PC-3 (cell line): ENCODE measurements around the gene RPL29. TPM values are rescaled to one million over a fixed set of nuclear protein-coding genes. Genes with fewer than 3 reads are reported as not detected.

Experiments
- ATAC-seq: fragments of 200-7000 bp; cut with Tn5 transposase; 2 replicates; pipeline ENCODE4 v1.9.1; 2020; ENCODE audit warnings: mild to moderate bottlenecking, moderate library complexity
- BruUV-seq: library from RNA; stranded (reverse); fragments of 400-500 nt; replicated peaks from 2 replicates; lab custom pipeline; 2021; lab: Mats Ljungman, UMichigan
- CTCF ChIA-PET: fragments of 300-600 bp; sonication (Branson Sonifier 250); formaldehyde crosslinking; loops from one replicate; lab custom pipeline; 2022; ENCODE audit warnings: antibody characterized with exemption; lab: Charles Lee
- POLR2A ChIA-PET: fragments of 300-600 bp; sonication (Branson Sonifier 250); formaldehyde crosslinking; loops from one replicate; lab custom pipeline; 2022; ENCODE audit warnings: antibody characterized with exemption; ENCODE audit not compliant: unreplicated experiment; lab: Charles Lee
- DNase-seq: peaks from one replicate; pipeline ENCODE4 v3.0.0-alpha.2; 2015
- H2AFZ ChIP-seq: fragments of 300-600 bp; sonication (generic); 2 replicates; pipeline ENCODE4 v1.6.0; 2016; ENCODE audit warnings: antibody characterized with exemption, low read length
- H3F3A ChIP-seq: fragments of 300-600 bp; sonication (generic); one replicate; pipeline ENCODE4 v1.6.0; 2017; ENCODE audit warnings: antibody characterized with exemption, low read length, control low read depth, mild to moderate bottlenecking; ENCODE audit not compliant: unreplicated experiment
- H3K27ac ChIP-seq: fragments of 300-600 bp; sonication (generic); 2 replicates; pipeline ENCODE4 v1.5.1; 2016; ENCODE audit warnings: mild to moderate bottlenecking, low read length
- H3K27me3 ChIP-seq: fragments of 300-600 bp; sonication (generic); 2 replicates; pipeline ENCODE4 v1.6.1; 2016; ENCODE audit warnings: low read length, mixed read lengths
- H3K36me3 ChIP-seq: fragments of 300-600 bp; sonication (generic); 2 replicates; pipeline ENCODE4 v1.6.1; 2016; ENCODE audit warnings: low read depth, mixed run types, low read length, mixed read lengths
- H3K4me1 ChIP-seq: fragments of 300-600 bp; sonication (generic); 2 replicates; pipeline ENCODE4 v1.5.1; 2016; ENCODE audit warnings: low read length; ENCODE audit not compliant: insufficient read depth
- H3K4me2 ChIP-seq: fragments of 300-600 bp; sonication (generic); 2 replicates; pipeline ENCODE4 v1.6.0; 2016; ENCODE audit warnings: low read length
- H3K4me3 ChIP-seq: fragments of 300-600 bp; sonication (generic); 2 replicates; pipeline ENCODE4 v1.5.1; 2016; ENCODE audit warnings: mild to moderate bottlenecking, low read length, mixed read lengths
- H3K79me2 ChIP-seq: fragments of 300-600 bp; sonication (generic); 2 replicates; pipeline ENCODE4 v1.6.1; 2017; ENCODE audit warnings: low read length, mixed read lengths
- H3K9ac ChIP-seq: fragments of 300-600 bp; sonication (generic); 2 replicates; pipeline ENCODE4 v1.6.0; 2016; ENCODE audit warnings: mild to moderate bottlenecking, low read length
- H3K9me2 ChIP-seq: fragments of 300-600 bp; sonication (generic); replicated peaks from 2 replicates; pipeline ENCODE4 v1.6.1; 2016; ENCODE audit warnings: mixed run types, low read length, mixed read lengths
- H3K9me3 ChIP-seq: fragments of 300-600 bp; sonication (generic); 2 replicates; pipeline ENCODE4 v1.6.1; 2016; ENCODE audit warnings: low read length, mixed read lengths
- H4K20me1 ChIP-seq: fragments of 300-600 bp; sonication (generic); 2 replicates; pipeline ENCODE4 v1.6.1; 2016; ENCODE audit warnings: low read length, mixed read lengths
- CTCF ChIP-seq: fragments of 300-600 bp; sonication (generic); conservative IDR thresholded peaks from 2 replicates; pipeline ENCODE4 v1.5.1; 2017; ENCODE audit warnings: antibody characterized with exemption, low read depth, mild to moderate bottlenecking, low read length
- EZH2 ChIP-seq: fragments of 300-600 bp; sonication (generic); IDR thresholded peaks from one replicate; pipeline ENCODE4 v1.6.1; 2017; ENCODE audit warnings: antibody characterized with exemption, mild to moderate bottlenecking, low read length; ENCODE audit not compliant: unreplicated experiment
- EZH2phosphoT487 ChIP-seq: fragments of 300-600 bp; sonication (generic); IDR thresholded peaks from 2 replicates; pipeline ENCODE4 v1.6.1; 2018; ENCODE audit warnings: mild to moderate bottlenecking, antibody characterized with exemption, low read length, borderline replicate concordance
- intact Hi-C: fragments of 100-400 bp; cut with micrococcal nuclease; formaldehyde crosslinking; loops from 2 replicates; pipeline ENCODE4 v1.9.0; 2023
- total RNA-seq: library from RNA; depleted of rRNA; stranded (reverse); fragments of >200 nt; gene quantifications from 2 replicates; pipeline ENCODE4 v1.2.3, GENCODE V29; 2014

Gene RPL29
- total RNA-seq, 1 experiment from 2014 or later, result 1,807 TPM

GRCh38 chr3:52012699-52013098 is 17.0 kb upstream of the RPL29 start:
- H3K36me3 ChIP-seq, result no peaks in the 10 kb centered on the region
- DNase-seq, result no peak
- no peaks in the 10 kb centered on the region for H3F3A ChIP-seq
- no peaks in the 10 kb centered on the region for H3K4me1 ChIP-seq
- ChIA-PET CTCF (interaction anchor here (0.6 kb wide), 1 partner anchor 40 kb away, joined by 3 read pairs; no protein-coding TSS in a partner anchor), POLR2A (no interaction called here)
- no peak overlapping the region for H2AFZ ChIP-seq
- no peak overlapping the region for H3K27ac ChIP-seq
- no peak for TF ChIP-seq EZH2
- no peak for TF ChIP-seq EZH2phosphoT487
- no peak for TF ChIP-seq CTCF
- BruUV-seq, result no TSS peak
- H3K4me2 ChIP-seq, result no peak overlapping the region
- H3K27me3 ChIP-seq, result no peaks in the 10 kb centered on the region
- H3K4me3 ChIP-seq, result no peak overlapping the region
- no peak for ATAC-seq
- H3K79me2 ChIP-seq, result no peaks in the 10 kb centered on the region
- H3K9me2 ChIP-seq, result no peaks in the 10 kb centered on the region
- no peak overlapping the region for H3K9ac ChIP-seq
- no peaks in the 10 kb centered on the region for H4K20me1 ChIP-seq
- intact Hi-C loops, result no loop called here
- no peaks in the 10 kb centered on the region for H3K9me3 ChIP-seq

- H3K27ac ChIP-seq, result no peak overlapping the region
- H3K9me2 ChIP-seq, result no peaks in the 10 kb centered on the region
- H3K4me3 ChIP-seq, result no peak overlapping the region
- H3K36me3 ChIP-seq, result no peaks in the 10 kb centered on the region
- TF ChIP-seq EZH2phosphoT487 (no peak), EZH2 (no peak), CTCF (no peak)
- POLR2A ChIA-PET, result no interaction called here
- H3K4me2 ChIP-seq, result no peak overlapping the region
- DNase-seq (no peak), ATAC-seq (no peak)
- no peaks in the 10 kb centered on the region for H3K9me3 ChIP-seq
- H2AFZ ChIP-seq, result no peak overlapping the region
- CTCF ChIA-PET, result no interaction called here
- H3K9ac ChIP-seq, result no peak overlapping the region
- no peaks in the 10 kb centered on the region for H4K20me1 ChIP-seq
- intact Hi-C loops, result no loop called here
- H3K4me1 ChIP-seq, result no peaks in the 10 kb centered on the region
- no peaks in the 10 kb centered on the region for H3K27me3 ChIP-seq
- H3F3A ChIP-seq, result no peaks in the 10 kb centered on the region
- H3K79me2 ChIP-seq, result no peaks in the 10 kb centered on the region
- BruUV-seq, result no TSS peak
Measured at GRCh38 chr3:52010431-52010830, 14.7 kb upstream of the RPL29 start.

GRCh38 chr3:52007291-52007690 is 11.6 kb upstream of the RPL29 start:
- Histone ChIP-seq H3K9me3 (no peaks in the 10 kb centered on the region), H3K9me2 (no peaks in the 10 kb centered on the region), H3K79me2 (no peaks in the 10 kb centered on the region), H3F3A (no peaks in the 10 kb centered on the region), H3K36me3 (no peaks in the 10 kb centered on the region), H4K20me1 (no peaks in the 10 kb centered on the region), H3K4me1 (no peaks in the 10 kb centered on the region), H3K4me2 (no peak overlapping the region), H3K9ac (no peak overlapping the region), H3K27ac (no peak overlapping the region), H2AFZ (no peak overlapping the region), H3K27me3 (no peaks in the 10 kb centered on the region), H3K4me3 (no peak overlapping the region)
- ChIA-PET CTCF (interaction anchor here (0.6 kb wide), 1 partner anchor 239 kb away, joined by 4 read pairs; no protein-coding TSS in a partner anchor), POLR2A (no interaction called here)
- TF ChIP-seq EZH2 (no peak), CTCF (no peak), EZH2phosphoT487 (no peak)
- no peak for DNase-seq
- no peak for ATAC-seq
- intact Hi-C loops, result no loop called here
- no TSS peak for BruUV-seq
